ENCODE results near the gene DNAH2.

Gene DNAH2

GRCh38 chr17:7687908-7688807, 29.4 kb upstream of the DNAH2 start, which contains the start of gene WRAP53:
Gene WRAP53 (plus strand): TSS chr17:7688477. CDS start chr17:7688649, 172 bp downstream.
- Histone ChIP-seq H3K27ac (peak within 1 kb of the TSS; percentile 97), H3K4me3 (ENCODE audit: low read depth, low read length) (peak within 1 kb of the TSS; percentile 95), H3K36me3 (replicated peaks) (peaks cover 3% of the 10 kb centered on the region), H3K27me3 (replicated peaks) (no peaks in the 10 kb centered on the region)
- DNase-seq: peak; percentile 99
- peak; percentile 99 for TF ChIP-seq CTCF (IDR thresholded peaks at IDR 0.05; ENCODE audit: low read depth, low read length, missing control alignments)
- in situ Hi-C loops (cut with HindIII; ENCODE audit: low pct_ligation_motif_present, low sequenced_read_pairs): no loop called here

GRCh38 chr17:7688808-7689316, 28.7 kb upstream of the DNAH2 start:
- in situ Hi-C loops (cut with HindIII; ENCODE audit: low pct_ligation_motif_present, low sequenced_read_pairs): no loop called here
- no peak for TF ChIP-seq CTCF (IDR thresholded peaks at IDR 0.05; ENCODE audit: low read depth, low read length, missing control alignments)
- no peak for DNase-seq
- Histone ChIP-seq H3K27ac (peak overlapping the region; percentile 25), H3K36me3 (replicated peaks) (peaks cover under 1% of the 10 kb centered on the region), H3K27me3 (replicated peaks) (no peaks in the 10 kb centered on the region), H3K4me3 (ENCODE audit: low read depth, low read length) (peak overlapping the region; percentile 87)

- no peak for TF ChIP-seq CTCF (IDR thresholded peaks at IDR 0.05; ENCODE audit: low read depth, low read length, missing control alignments)
- no peaks in the 10 kb centered on the region for H3K27me3 ChIP-seq (replicated peaks)
- DNase-seq: no peak
- H3K4me3 ChIP-seq (ENCODE audit: low read depth, low read length): no peak overlapping the region
- H3K27ac ChIP-seq: no peak overlapping the region
- in situ Hi-C loops (cut with HindIII; ENCODE audit: low pct_ligation_motif_present, low sequenced_read_pairs): no loop called here
- no peaks in the 10 kb centered on the region for H3K36me3 ChIP-seq (replicated peaks)
Measured at GRCh38 chr17:7695586-7695985, 22.0 kb upstream of the DNAH2 start.

- no peak for DNase-seq
- no peak for TF ChIP-seq CTCF (IDR thresholded peaks at IDR 0.05; ENCODE audit: low read depth, low read length, missing control alignments)
- no peaks in the 10 kb centered on the region for H3K36me3 ChIP-seq (replicated peaks)
- in situ Hi-C loops (cut with HindIII; ENCODE audit: low pct_ligation_motif_present, low sequenced_read_pairs): no loop called here
- no peak overlapping the region for H3K4me3 ChIP-seq (ENCODE audit: low read depth, low read length)
- H3K27me3 ChIP-seq (replicated peaks): no peaks in the 10 kb centered on the region
- H3K27ac ChIP-seq: no peak overlapping the region
Measured at GRCh38 chr17:7697828-7698588, 19.5 kb upstream of the DNAH2 start.

GRCh38 chr17:7700510-7700909, 17.0 kb upstream of the DNAH2 start:
- Histone ChIP-seq H3K4me3 (ENCODE audit: low read depth, low read length) (no peak overlapping the region), H3K27ac (no peak overlapping the region), H3K36me3 (replicated peaks) (no peaks in the 10 kb centered on the region), H3K27me3 (replicated peaks) (peaks cover 14% of the 10 kb centered on the region)
- TF ChIP-seq CTCF (IDR thresholded peaks at IDR 0.05; ENCODE audit: low read depth, low read length, missing control alignments): no peak
- DNase-seq: no peak
- in situ Hi-C loops (cut with HindIII; ENCODE audit: low pct_ligation_motif_present, low sequenced_read_pairs): no loop called here

Data from brain microvascular endothelial cell (primary cell).